GM19239 (cell line): Measurements from ENCODE around the gene SMCO3.

Source experiments
- DNase-seq: peaks from one replicate; pipeline ENCODE4 v3.0.0; 2011; ENCODE audit warnings: low spot score; ENCODE audit not compliant: insufficient read length
- FAIRE-seq: peaks from 2 replicates; lab custom pipeline; 2011; peaks lifted over from hg19 to GRCh38; lab: Jason Lieb, UNC

SMCO3 gene

GRCh38 chr12:14833336-14833735 lies 19.4 kb upstream of the SMCO3 start:
- FAIRE-seq (no peak), DNase-seq (no peak)

- FAIRE-seq (no peak), DNase-seq (peak; percentile 4)
These were observed 14.9 kb upstream of the SMCO3 start for GRCh38 chr12:14828892-14829291.

GRCh38 chr12:14827043-14827442 lies 13.1 kb upstream of the SMCO3 start:
- FAIRE-seq: no peak
- DNase-seq: no peak

GRCh38 chr12:14826491-14826890 lies 12.5 kb upstream of the SMCO3 start:
- DNase-seq (no peak), FAIRE-seq (no peak)

GRCh38 chr12:14825256-14825655 lies 11.3 kb upstream of the SMCO3 start:
- no peak for FAIRE-seq
- DNase-seq: no peak

- no peak for DNase-seq
- FAIRE-seq: no peak
These were observed 10.1 kb upstream of the SMCO3 start for GRCh38 chr12:14824012-14824634.

- peak; percentile 31 for FAIRE-seq
- DNase-seq: no peak
These were observed 2.5 kb downstream of the SMCO3 start for GRCh38 chr12:14811486-14811885.

GRCh38 chr12:14810953-14811483 lies 3.0 kb downstream of the SMCO3 start:
- peak; percentile 45 for FAIRE-seq
- DNase-seq: no peak

- DNase-seq (no peak), FAIRE-seq (no peak)
These were observed 3.6 kb downstream of the SMCO3 start for GRCh38 chr12:14810167-14810952.

GRCh38 chr12:14803830-14804160 lies 10.2 kb downstream of the SMCO3 start:
- no peak for FAIRE-seq

GRCh38 chr12:14803011-14803829 lies 10.8 kb downstream of the SMCO3 start, which contains the start of the genes C12orf60 and WBP11:
Gene C12orf60 (plus strand): TSS chr12:14803670. CDS start chr12:14822936, 19,266 bp downstream.
Gene WBP11 (minus strand): TSS chr12:14803478. CDS start chr12:14801383, 2,095 bp downstream.
- DNase-seq (peak; percentile 81), FAIRE-seq (peak; percentile 99)

More at GRCh38 chr12:14803830-14804160, 10.2 kb downstream of the SMCO3 start:
- no peak for DNase-seq

- no peak for DNase-seq
These were observed 11.3 kb downstream of the SMCO3 start for GRCh38 chr12:14802721-14803010.

GRCh38 chr12:14802247-14802646 lies 11.7 kb downstream of the SMCO3 start:
- DNase-seq (no peak), FAIRE-seq (no peak)

More at GRCh38 chr12:14802721-14803010, 11.3 kb downstream of the SMCO3 start:
- FAIRE-seq: peak; percentile 82

GRCh38 chr12:14795028-14795448 lies 18.9 kb downstream of the SMCO3 start:
- FAIRE-seq: no peak
- no peak for DNase-seq

- FAIRE-seq (no peak), DNase-seq (no peak)
These were observed 28.4 kb downstream of the SMCO3 start for GRCh38 chr12:14785568-14785967.

GRCh38 chr12:14784471-14784870 lies 29.5 kb downstream of the SMCO3 start:
- FAIRE-seq (no peak), DNase-seq (no peak)

GRCh38 chr12:14782756-14783155 lies 31.2 kb downstream of the SMCO3 start:
- FAIRE-seq: peak; percentile 18
- DNase-seq: no peak

GRCh38 chr12:14781563-14781962 lies 32.4 kb downstream of the SMCO3 start:
- no peak for DNase-seq
- no peak for FAIRE-seq

- DNase-seq: no peak
- peak; percentile 33 for FAIRE-seq
These were observed 33.1 kb downstream of the SMCO3 start for GRCh38 chr12:14780859-14781258.

- DNase-seq: no peak
- FAIRE-seq: no peak
These were observed 34.1 kb downstream of the SMCO3 start for GRCh38 chr12:14779834-14780233.

- FAIRE-seq (no peak), DNase-seq (no peak)
These were observed 36.7 kb downstream of the SMCO3 start for GRCh38 chr12:14777271-14777670.
